GM12878 (cell line): ENCODE measurements around the gene SHISA7. TPM values are rescaled to one million over a fixed set of nuclear protein-coding genes. Genes with fewer than 3 reads are reported as not detected.

Source experiments
- ATAC-seq: fragments of 200-7000 bp; cut with Tn5 transposase; 3 replicates; pipeline ENCODE4 v1.9.1; 2020; ENCODE audit warnings: mild to moderate bottlenecking, moderate library complexity
- BruUV-seq: library from RNA; stranded (reverse); fragments of 400-500 nt; replicated peaks from 2 replicates; lab custom pipeline; 2021; lab: Mats Ljungman, UMichigan
- CTCF ChIA-PET: fragments of 300-600 bp; sonication (Branson Sonifier 250); formaldehyde crosslinking; extraction: SDS; loops from one replicate; lab custom pipeline; 2021; ENCODE audit warnings: inconsistent platforms; lab: Yijun Ruan, JAX
- POLR2A ChIA-PET: fragments of 350-600 bp; formaldehyde crosslinking; extraction: SDS; loops from one replicate; lab custom pipeline; 2021; ENCODE audit warnings: inconsistent platforms; lab: Charles Lee
- RAD21 ChIA-PET: fragments of 300-600 bp; sonication (Branson Sonifier 250); formaldehyde crosslinking; loops from one replicate; lab custom pipeline; 2023; ENCODE audit warnings: antibody characterized with exemption; ENCODE audit not compliant: unreplicated experiment; lab: Charles Lee
- SMC1A ChIA-PET: fragments of 300-600 bp; sonication (Branson Sonifier 250); formaldehyde crosslinking; loops from one replicate; lab custom pipeline; 2023; ENCODE audit not compliant: unreplicated experiment, uncharacterized antibody; lab: Charles Lee
- DNase-seq: peaks from one replicate; pipeline ENCODE4 v3.0.0-alpha.2; 2011; ENCODE audit warnings: low read depth, low spot score
- FAIRE-seq: peaks from 3 replicates; lab custom pipeline; 2011; peaks lifted over from hg19 to GRCh38; lab: Jason Lieb, UNC
- H2AFZ ChIP-seq: 2 replicates; pipeline ENCODE4 v1.6.0; 2011; ENCODE audit warnings: low read depth, low read length, control low read depth; ENCODE audit not compliant: control insufficient read depth
- H3K27ac ChIP-seq: 2 replicates; pipeline ENCODE4 v1.5.1; 2011; ENCODE audit warnings: control low read depth; ENCODE audit not compliant: control insufficient read depth, insufficient read depth
- H3K27me3 ChIP-seq, 2 experiments: replicated peaks in 1 of 2; 2 replicates each; pipeline versions ENCODE4 v1.6.0 to v1.6.1; 2011; ENCODE audit warnings: low read length in 1 of 2; ENCODE audit not compliant: control insufficient read depth in 2 of 2, insufficient read depth in 2 of 2
- H3K36me3 ChIP-seq, 2 experiments: 2 replicates each; pipeline ENCODE4 v1.5.1; 2011; ENCODE audit warnings: low read length in 1 of 2; ENCODE audit not compliant: control insufficient read depth in 2 of 2, insufficient read depth in 2 of 2
- H3K4me1 ChIP-seq: 2 replicates; pipeline ENCODE4 v1.6.1; 2011; ENCODE audit warnings: mild to moderate bottlenecking, low read length, moderate library complexity, mixed read lengths; ENCODE audit not compliant: control insufficient read depth, insufficient read depth
- H3K4me2 ChIP-seq: 2 replicates; pipeline ENCODE4 v1.6.0; 2011; ENCODE audit warnings: control low read depth; ENCODE audit not compliant: control insufficient read depth, insufficient read depth
- H3K4me3 ChIP-seq: fragments of 200-600 bp; sonication (generic); 2 replicates; pipeline ENCODE4 v1.5.1; 2016
- H3K79me2 ChIP-seq: 2 replicates; pipeline ENCODE4 v1.6.0; 2011; ENCODE audit warnings: low read length; ENCODE audit not compliant: control insufficient read depth, insufficient read depth
- H3K9ac ChIP-seq: 2 replicates; pipeline ENCODE4 v1.8.0; 2011; ENCODE audit warnings: low read length, control low read depth, mixed read lengths; ENCODE audit not compliant: control insufficient read depth, insufficient read depth
- H3K9me3 ChIP-seq: replicated peaks from 3 replicates; pipeline ENCODE4 v1.5.1; 2011; ENCODE audit warnings: mild to moderate bottlenecking, low read length; ENCODE audit not compliant: control insufficient read depth, insufficient read depth
- H4K20me1 ChIP-seq: 2 replicates; pipeline ENCODE4 v1.6.0; 2011; ENCODE audit not compliant: control insufficient read depth, insufficient read depth
- BHLHE40 ChIP-seq, 2 experiments: fragments of 450-650 bp in 1 of 2; IDR thresholded peaks; 2 replicates each; pipeline ENCODE4 v1.6.1; 2011 to 2017; ENCODE audit warnings: low read depth in 2 of 2, borderline replicate concordance in 1 of 2, improper control_type of control experiment in 1 of 2, low read length in 1 of 2, mild to moderate bottlenecking in 1 of 2
- CREM ChIP-seq: IDR thresholded peaks from 2 replicates; pipeline ENCODE4 v1.6.1; 2014; ENCODE audit warnings: antibody characterized with exemption, low read depth
- EP300 ChIP-seq, 2 experiments: fragments of 150-350 bp in 1 of 2; IDR thresholded peaks; 2 replicates each; pipeline ENCODE4 v1.6.1; 2011 to 2012; ENCODE audit warnings: low read depth in 2 of 2, low read length in 2 of 2, borderline replicate concordance in 1 of 2, improper control_type of control experiment in 1 of 2, inconsistent platforms in 1 of 2; ENCODE audit not compliant: control insufficient read depth in 1 of 2
- GABPA ChIP-seq: IDR thresholded peaks from 2 replicates; pipeline ENCODE4 v1.6.1; 2014; ENCODE audit warnings: antibody characterized with exemption, low read depth, mild to moderate bottlenecking, inconsistent platforms
- IRF4 ChIP-seq: IDR thresholded peaks from 2 replicates; pipeline ENCODE4 v1.6.1; 2011; ENCODE audit warnings: low read depth, low read length
- KLF5 ChIP-seq: fragments of 450-650 bp; IDR thresholded peaks from 2 replicates; pipeline ENCODE4 v1.6.1; 2014; ENCODE audit warnings: mild to moderate bottlenecking; ENCODE audit not compliant: partially characterized antibody
- PAX8 ChIP-seq: fragments of 450-650 bp; IDR thresholded peaks from 2 replicates; pipeline ENCODE4 v1.6.1; 2017; ENCODE audit warnings: mild to moderate bottlenecking, moderate library complexity
- PKNOX1 ChIP-seq: fragments of 450-650 bp; IDR thresholded peaks from 2 replicates; pipeline ENCODE4 v1.6.1; 2016; ENCODE audit warnings: mild to moderate bottlenecking
- RAD51 ChIP-seq: fragments of 450-650 bp; IDR thresholded peaks from 2 replicates; pipeline ENCODE4 v1.6.1; 2016; ENCODE audit warnings: moderate library complexity, mild to moderate bottlenecking, inconsistent platforms
- RFX5 ChIP-seq: IDR thresholded peaks from 2 replicates; pipeline ENCODE4 v1.6.1; 2011; ENCODE audit warnings: low read depth, low read length, improper control_type of control experiment
- SPI1 ChIP-seq: IDR thresholded peaks from 2 replicates; pipeline ENCODE4 v1.6.1; 2011; ENCODE audit warnings: low read depth, mild to moderate bottlenecking, low read length, moderate library complexity, borderline replicate concordance; ENCODE audit not compliant: insufficient read depth
- STAT1 ChIP-seq: fragments of 450-650 bp; conservative IDR thresholded peaks from 2 replicates; pipeline ENCODE4 v1.6.1; 2014; ENCODE audit warnings: antibody characterized with exemption, mild to moderate bottlenecking
- TARDBP ChIP-seq: IDR thresholded peaks from 2 replicates; pipeline ENCODE4 v1.6.1; 2016; ENCODE audit warnings: borderline replicate concordance
- WGBS: methylation state at CpG from one replicate; pipeline ENCODE4 v1.1.6; 2016; ENCODE audit warnings: low lambda C conversion rate; ENCODE audit not compliant: insufficient replicate concordance, insufficient coverage; ENCODE audit errors: missing lambda C conversion rate; 5-methylcytosine and 5-hydroxymethylcytosine counted together
- in situ Hi-C: fragments of 300-500 bp; cut with MboI; formaldehyde crosslinking; loops from 9 replicates; pipeline ENCODE4 v1.14.3; 2018; ENCODE audit warnings: mixed read lengths
- intact Hi-C: fragments of 100-400 bp; cut with micrococcal nuclease; formaldehyde crosslinking; loops from one replicate; pipeline ENCODE4 v1.14.2; 2022; ENCODE audit not compliant: unreplicated experiment
- polyA plus RNA-seq, 11 experiments: library from polyadenylated mRNA; depleted of rRNA in 4 of 11; unstranded in 6 of 11; stranded (reverse) in 5 of 11; fragments of >200 nt; fragmentation: Nextera tagmentation in 4 of 11; fragmentation: Illumina TruSeq in 1 of 11; extraction: Ambion mirVana in 4 of 11; extraction: Trizol in 1 of 11; gene quantifications; 1 replicate in 1 of 11; 2 replicates in 10 of 11; pipeline versions ENCODE4 v1.2.1 to v1.2.3, GENCODE V29; 2011 to 2016; ENCODE audit warnings: inconsistent platforms in 2 of 11, missing spikeins in 2 of 11, low read depth in 1 of 11
- total RNA-seq, 4 experiments: library from RNA; depleted of rRNA in 3 of 4; stranded (reverse); fragments of >200 nt in 3 of 4; fragmentation: Illumina TruSeq in 1 of 4; extraction: Trizol in 1 of 4; gene quantifications; 2 replicates each; pipeline versions ENCODE4 v1.2.1 to v1.2.3, GENCODE V29; 2013 to 2021
- TF ChIP-seq, protein P1 (sequence below): fragments of 450-650 bp; IDR thresholded peaks from 2 replicates; pipeline ENCODE4 v1.6.1; 2017; ENCODE audit warnings: antibody characterized with exemption, mild to moderate bottlenecking, moderate library complexity
- TF ChIP-seq, protein P2 (sequence below): IDR thresholded peaks from 2 replicates; pipeline ENCODE4 v1.6.1; 2012; ENCODE audit warnings: mild to moderate bottlenecking, low read depth, low read length

SHISA7 gene
- total and polyA plus RNA-seq, 10 of the 15 experiments (the other 5 are each of a cell fraction or from before 2014, with no cell fraction given), result 0.03 TPM; not detected in 9

GRCh38 chr19:55383279-55384130 lies 59.6 kb downstream of the SHISA7 start:
- 5% methylated on average over 48 of the region's 88 CpGs for WGBS
- Histone ChIP-seq H3K36me3 (peaks cover 11 to 12% of the 10 kb centered on the region in 2 experiments; a peak in 3 of 4 replicates), H4K20me1 (peaks cover 11% of the 10 kb centered on the region), H3K27ac (peak overlapping the region; percentile 89), H2AFZ (peak overlapping the region; percentile 26), H3K27me3 (no peaks in the 10 kb centered on the region), H3K4me1 (peaks cover 23% of the 10 kb centered on the region), H3K4me3 (peak overlapping the region; percentile 72), H3K9ac (peak overlapping the region; percentile 77), H3K79me2 (peaks cover 34% of the 10 kb centered on the region), H3K4me2 (peak overlapping the region; percentile 74), H3K9me3 (no peaks in the 10 kb centered on the region)
- POLR2A ChIA-PET, result interaction anchor here (0.5 to 3.1 kb wide), 14 partner anchors 23 to 271 kb away, joined by 3 to 26 read pairs (median 5); partner anchors contain the start of genes FIZ1, HSPBP1, KMT5C and PPP6R1
- RAD21 ChIA-PET, result interaction anchor here (0.7 to 3.1 kb wide), 15 partner anchors 21 to 266 kb away, joined by 3 to 28 read pairs (median 4); partner anchors contain the start of genes FIZ1, ISOC2, KMT5C and PPP1R12C
- ATAC-seq (peak; percentile 7), DNase-seq (no peak), FAIRE-seq (no peak)
- no TSS peak for BruUV-seq
- in situ Hi-C loops (no loop called here), intact Hi-C loops (loop anchor here (5.0 to 10.0 kb wide), 3 partner anchors 81 to 769 kb away; partner anchors contain the start of gene PPP6R1)
- SMC1A ChIA-PET, result interaction anchor here (0.8 to 3.1 kb wide), 8 partner anchors 20 to 242 kb away, joined by 3 to 22 read pairs (median 3); partner anchors contain the start of gene KMT5C
- CTCF ChIA-PET, result interaction anchor here (0.5 to 3.4 kb wide), 14 partner anchors 14 to 223 kb away, joined by 3 to 49 read pairs (median 4); partner anchors contain the start of genes HSPBP1, KMT5C and PPP6R1
- TF ChIP-seq, protein P1, sequence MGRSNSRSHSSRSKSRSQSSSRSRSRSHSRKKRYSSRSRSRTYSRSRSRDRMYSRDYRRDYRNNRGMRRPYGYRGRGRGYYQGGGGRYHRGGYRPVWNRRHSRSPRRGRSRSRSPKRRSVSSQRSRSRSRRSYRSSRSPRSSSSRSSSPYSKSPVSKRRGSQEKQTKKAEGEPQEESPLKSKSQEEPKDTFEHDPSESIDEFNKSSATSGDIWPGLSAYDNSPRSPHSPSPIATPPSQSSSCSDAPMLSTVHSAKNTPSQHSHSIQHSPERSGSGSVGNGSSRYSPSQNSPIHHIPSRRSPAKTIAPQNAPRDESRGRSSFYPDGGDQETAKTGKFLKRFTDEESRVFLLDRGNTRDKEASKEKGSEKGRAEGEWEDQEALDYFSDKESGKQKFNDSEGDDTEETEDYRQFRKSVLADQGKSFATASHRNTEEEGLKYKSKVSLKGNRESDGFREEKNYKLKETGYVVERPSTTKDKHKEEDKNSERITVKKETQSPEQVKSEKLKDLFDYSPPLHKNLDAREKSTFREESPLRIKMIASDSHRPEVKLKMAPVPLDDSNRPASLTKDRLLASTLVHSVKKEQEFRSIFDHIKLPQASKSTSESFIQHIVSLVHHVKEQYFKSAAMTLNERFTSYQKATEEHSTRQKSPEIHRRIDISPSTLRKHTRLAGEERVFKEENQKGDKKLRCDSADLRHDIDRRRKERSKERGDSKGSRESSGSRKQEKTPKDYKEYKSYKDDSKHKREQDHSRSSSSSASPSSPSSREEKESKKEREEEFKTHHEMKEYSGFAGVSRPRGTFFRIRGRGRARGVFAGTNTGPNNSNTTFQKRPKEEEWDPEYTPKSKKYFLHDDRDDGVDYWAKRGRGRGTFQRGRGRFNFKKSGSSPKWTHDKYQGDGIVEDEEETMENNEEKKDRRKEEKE, result no peak
- TF ChIP-seq PAX8 (no peak), IRF4 (no peak), GABPA (no peak), BHLHE40 (IDR thresholded peaks at IDR 0.05; ENCODE audit: borderline replicate concordance in 1 of 2, low read depth in 2 of 2, low read length in 1 of 2) (no peak), STAT1 (no peak), EP300 (IDR thresholded peaks at IDR 0.05; ENCODE audit: borderline replicate concordance in 1 of 2, control insufficient read depth in 1 of 2, low read depth in 2 of 2, low read length in 2 of 2) (no peak), RFX5 (no peak), CREM (no peak), TARDBP (no peak), RAD51 (no peak), SPI1 (no peak), KLF5 (no peak), PKNOX1 (no peak)
- TF ChIP-seq, protein P2, sequence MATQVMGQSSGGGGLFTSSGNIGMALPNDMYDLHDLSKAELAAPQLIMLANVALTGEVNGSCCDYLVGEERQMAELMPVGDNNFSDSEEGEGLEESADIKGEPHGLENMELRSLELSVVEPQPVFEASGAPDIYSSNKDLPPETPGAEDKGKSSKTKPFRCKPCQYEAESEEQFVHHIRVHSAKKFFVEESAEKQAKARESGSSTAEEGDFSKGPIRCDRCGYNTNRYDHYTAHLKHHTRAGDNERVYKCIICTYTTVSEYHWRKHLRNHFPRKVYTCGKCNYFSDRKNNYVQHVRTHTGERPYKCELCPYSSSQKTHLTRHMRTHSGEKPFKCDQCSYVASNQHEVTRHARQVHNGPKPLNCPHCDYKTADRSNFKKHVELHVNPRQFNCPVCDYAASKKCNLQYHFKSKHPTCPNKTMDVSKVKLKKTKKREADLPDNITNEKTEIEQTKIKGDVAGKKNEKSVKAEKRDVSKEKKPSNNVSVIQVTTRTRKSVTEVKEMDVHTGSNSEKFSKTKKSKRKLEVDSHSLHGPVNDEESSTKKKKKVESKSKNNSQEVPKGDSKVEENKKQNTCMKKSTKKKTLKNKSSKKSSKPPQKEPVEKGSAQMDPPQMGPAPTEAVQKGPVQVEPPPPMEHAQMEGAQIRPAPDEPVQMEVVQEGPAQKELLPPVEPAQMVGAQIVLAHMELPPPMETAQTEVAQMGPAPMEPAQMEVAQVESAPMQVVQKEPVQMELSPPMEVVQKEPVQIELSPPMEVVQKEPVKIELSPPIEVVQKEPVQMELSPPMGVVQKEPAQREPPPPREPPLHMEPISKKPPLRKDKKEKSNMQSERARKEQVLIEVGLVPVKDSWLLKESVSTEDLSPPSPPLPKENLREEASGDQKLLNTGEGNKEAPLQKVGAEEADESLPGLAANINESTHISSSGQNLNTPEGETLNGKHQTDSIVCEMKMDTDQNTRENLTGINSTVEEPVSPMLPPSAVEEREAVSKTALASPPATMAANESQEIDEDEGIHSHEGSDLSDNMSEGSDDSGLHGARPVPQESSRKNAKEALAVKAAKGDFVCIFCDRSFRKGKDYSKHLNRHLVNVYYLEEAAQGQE, result no peak
